Left ventricle myocardium superior (tissue), 1 donor: ENCODE results near the gene CALCOCO1. TPM values are rescaled to one million over a fixed set of nuclear protein-coding genes. Genes with fewer than 3 reads are reported as not detected.
A peak's percentile ranks its signal among the peaks of the same experiment; 100 is the strongest.

Experiments used
- ATAC-seq: fragments of 200-7000 bp; cut with Tn5 transposase; one replicate; pipeline ENCODE4 v1.9.1; 2020; ENCODE audit warnings: mild to moderate bottlenecking, moderate library complexity
- DNase-seq: peaks from one replicate; pipeline ENCODE4 v3.0.0-alpha.2; 2020
- intact Hi-C: fragments of 100-400 bp; cut with micrococcal nuclease; formaldehyde crosslinking; loops from one replicate; pipeline ENCODE4 v1.11.0; 2022
- total RNA-seq: library from RNA; stranded (reverse); fragmentation: NEBNext Ultra II Directional; extraction: Animal tissue kit (Norgen Biotek cat#: 25700); gene quantifications from one replicate; pipeline ENCODE4 v1.2.1, GENCODE V29; 2021
- donor health status: DM: no; HTN: yes; CAD: no; lungs with severe emphysema.

The CALCOCO1 gene
- total RNA-seq, 1 donor from 2014 or later: 210 TPM

- no peak for ATAC-seq
- intact Hi-C loops: no loop called here
- DNase-seq: no peak
Measured at GRCh38 chr12:53754188-53754585, 26.9 kb upstream of the CALCOCO1 start.

GRCh38 chr12:53752621-53753020, 25.4 kb upstream of the CALCOCO1 start:
- ATAC-seq: no peak
- no peak for DNase-seq
- intact Hi-C loops: no loop called here

GRCh38 chr12:53752192-53752601, 24.9 kb upstream of the CALCOCO1 start:
- intact Hi-C loops: no loop called here
- no peak for DNase-seq

DNA sequence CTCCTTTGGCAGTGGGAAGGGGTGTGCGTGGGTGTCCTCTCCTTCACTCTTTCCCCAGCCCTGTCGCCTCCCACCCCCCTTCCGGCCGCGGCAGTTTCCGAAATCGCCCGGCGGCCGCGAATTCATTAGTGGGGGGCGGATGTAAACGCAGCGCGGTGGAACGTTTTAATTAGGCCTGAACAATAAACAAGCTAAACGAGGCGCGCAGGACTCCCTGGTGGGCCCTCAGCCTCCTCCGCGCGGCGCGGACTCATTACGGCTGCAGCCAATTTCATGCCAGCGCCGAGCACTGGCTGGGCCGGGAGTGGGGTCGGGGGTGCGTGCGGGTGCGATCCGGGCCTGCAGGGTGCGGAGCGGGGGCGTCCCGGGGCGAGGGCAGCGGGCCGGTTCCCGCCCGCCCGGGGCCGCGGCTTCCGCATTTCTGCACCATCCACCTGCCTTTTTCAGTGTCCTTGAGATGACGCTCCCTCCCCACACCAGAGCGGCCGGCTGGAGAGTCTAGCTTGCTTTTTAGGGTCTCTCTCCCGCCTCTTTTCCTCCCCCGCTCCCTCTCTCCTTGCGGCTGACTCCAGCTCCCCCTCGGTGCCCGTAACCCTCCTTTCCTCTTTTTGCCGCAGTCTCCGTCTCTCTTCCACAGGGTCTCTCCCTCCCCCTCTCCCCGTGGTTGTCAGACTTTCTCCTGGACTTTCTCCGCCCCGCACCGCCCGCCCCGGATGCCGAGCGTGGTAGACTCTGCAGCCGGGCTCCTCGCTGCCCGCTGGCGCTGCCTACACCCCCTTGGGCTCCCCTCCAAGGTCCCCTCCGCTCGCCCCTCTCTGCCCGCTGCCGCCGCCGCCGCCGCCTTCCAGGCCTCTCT, 24.3 kb upstream of the CALCOCO1 start, which contains the start of gene CISTR:
Gene CISTR, minus strand, starts transcription at position 644 of the 856 bp plus-strand sequence.
- peak; percentile 58 for DNase-seq
- intact Hi-C loops: no loop called here
- peak; percentile 52 for ATAC-seq

More at GRCh38 chr12:53752192-53752601, 24.9 kb upstream of the CALCOCO1 start:
- ATAC-seq: peak; percentile 3

DNA sequence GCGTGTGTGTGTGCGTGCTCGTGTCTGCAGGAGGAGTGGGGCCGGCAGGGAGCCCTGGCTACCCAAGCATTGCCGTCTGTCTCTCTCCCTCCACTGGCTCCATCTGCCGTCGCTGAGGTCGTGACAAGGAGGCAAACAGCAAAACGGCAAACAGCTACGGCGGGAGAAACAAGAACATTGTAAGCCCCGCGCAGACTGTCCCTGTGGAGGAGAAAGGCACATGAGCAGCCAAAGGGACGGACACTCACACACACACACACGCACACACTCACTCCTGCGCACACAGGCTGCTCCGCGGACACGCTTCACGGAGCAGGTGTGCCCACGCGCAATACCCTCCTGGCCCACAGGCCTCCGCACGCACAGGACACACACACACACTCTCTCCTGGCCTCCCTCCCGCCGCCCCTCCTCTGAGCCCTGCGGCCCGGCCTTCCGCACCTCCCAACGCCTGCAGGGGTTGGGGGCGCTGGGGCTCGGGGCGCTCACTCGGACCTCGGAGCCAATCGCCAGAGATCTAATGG, 23.6 kb upstream of the CALCOCO1 start:
- ATAC-seq: peak; percentile 31
- DNase-seq: peak; percentile 55
- intact Hi-C loops: no loop called here

DNA sequence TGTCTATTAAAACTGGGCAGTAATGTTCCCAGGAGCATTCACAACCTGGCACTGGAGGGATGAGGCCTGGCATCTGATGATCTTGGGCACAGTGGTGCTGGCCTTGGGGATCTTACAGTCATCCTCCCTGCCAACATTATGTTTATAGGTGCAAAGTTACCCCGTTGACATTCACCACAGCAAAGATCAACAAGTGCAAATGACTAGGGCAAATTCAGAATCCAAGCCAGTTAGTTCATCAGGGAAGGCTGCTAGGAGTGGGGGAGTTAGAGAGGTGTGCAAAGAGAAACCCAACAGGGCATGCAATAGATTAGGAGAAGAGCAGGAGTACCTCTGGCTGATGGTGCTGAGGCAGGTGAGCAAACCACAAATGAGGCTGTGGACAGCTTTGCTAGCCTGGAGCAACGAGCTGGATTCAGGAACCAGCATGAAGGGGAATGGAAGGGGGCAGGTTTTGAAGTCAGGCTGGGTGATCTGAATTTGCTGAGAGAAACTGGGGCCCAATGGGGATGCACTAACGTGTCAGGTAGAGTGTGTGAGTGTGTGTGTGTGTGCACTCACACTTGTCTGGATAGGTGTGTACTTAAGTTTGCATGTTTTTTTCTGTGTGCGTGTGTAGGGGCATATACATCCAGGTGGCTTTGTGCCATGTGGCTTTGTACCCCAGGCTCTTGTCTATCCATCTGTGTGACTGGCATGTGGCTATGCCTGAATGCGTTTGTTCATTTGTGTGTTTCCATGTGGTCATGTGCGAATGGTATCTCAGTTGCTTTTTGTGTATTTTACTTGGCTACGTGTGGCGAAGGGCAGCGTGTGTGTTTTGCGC, 22.9 kb upstream of the CALCOCO1 start:
- DNase-seq (no peak), ATAC-seq (no peak)
- intact Hi-C loops: no loop called here

GRCh38 chr12:53748072-53748840, 21.0 kb upstream of the CALCOCO1 start:
- intact Hi-C loops: no loop called here
- DNase-seq (no peak), ATAC-seq (no peak)

- ATAC-seq (no peak), DNase-seq (no peak)
- intact Hi-C loops: no loop called here
Measured at GRCh38 chr12:53747095-53747494, 19.8 kb upstream of the CALCOCO1 start.

DNA sequence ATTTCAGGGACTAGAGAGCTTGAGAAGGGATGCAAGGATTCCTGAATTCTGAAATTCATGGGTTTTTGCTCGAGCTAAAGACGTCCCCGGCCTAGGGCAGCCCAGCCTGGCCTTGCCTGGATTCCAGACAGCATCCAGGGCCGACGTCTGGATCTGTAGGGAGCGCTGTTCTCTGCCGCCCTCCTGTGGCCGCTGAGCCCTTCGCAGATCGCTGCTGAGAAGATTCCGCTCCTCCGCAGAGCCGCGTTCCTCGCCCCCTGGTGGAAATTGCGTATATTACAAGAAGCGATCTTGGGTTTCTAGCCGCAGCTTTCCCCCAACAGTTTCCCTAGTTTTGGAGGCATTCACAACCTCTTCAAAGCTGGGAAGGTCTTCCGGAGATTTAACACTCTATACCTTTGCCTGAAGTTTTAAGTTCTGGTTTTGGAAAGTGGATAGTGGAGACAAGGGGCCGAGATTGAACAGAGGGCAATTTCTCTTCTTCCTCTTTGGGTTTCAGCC, 19.4 kb upstream of the CALCOCO1 start:
- intact Hi-C loops: no loop called here
- peak; percentile 86 for ATAC-seq
- peak; percentile 94 for DNase-seq

DNA sequence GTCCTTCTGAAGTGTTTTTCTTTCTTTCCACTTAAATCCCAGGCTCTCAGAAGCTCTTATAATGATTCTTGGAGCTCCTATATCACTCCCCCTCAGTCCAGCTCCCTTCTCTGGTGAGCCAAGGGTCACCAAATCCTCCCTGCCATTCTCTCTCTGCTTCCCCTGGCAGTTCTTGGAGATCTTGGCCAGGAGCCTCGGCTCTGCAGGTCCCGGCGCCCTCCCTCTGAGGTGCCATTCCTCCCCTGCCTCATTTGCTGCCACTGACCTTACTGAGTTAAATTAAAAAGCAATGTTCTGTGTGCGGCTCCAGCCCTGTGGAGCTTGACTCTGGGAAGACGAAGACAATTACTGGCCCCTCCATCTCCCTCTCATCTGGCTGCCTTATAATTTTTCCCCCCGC, 17.5 kb upstream of the CALCOCO1 start:
- no peak for DNase-seq
- intact Hi-C loops: no loop called here

GRCh38 chr12:53744130-53744441, 16.8 kb upstream of the CALCOCO1 start:
- intact Hi-C loops: no loop called here
- no peak for ATAC-seq

More for the DNA sequence above, 17.5 kb upstream of the CALCOCO1 start:
- no peak for ATAC-seq

DNA sequence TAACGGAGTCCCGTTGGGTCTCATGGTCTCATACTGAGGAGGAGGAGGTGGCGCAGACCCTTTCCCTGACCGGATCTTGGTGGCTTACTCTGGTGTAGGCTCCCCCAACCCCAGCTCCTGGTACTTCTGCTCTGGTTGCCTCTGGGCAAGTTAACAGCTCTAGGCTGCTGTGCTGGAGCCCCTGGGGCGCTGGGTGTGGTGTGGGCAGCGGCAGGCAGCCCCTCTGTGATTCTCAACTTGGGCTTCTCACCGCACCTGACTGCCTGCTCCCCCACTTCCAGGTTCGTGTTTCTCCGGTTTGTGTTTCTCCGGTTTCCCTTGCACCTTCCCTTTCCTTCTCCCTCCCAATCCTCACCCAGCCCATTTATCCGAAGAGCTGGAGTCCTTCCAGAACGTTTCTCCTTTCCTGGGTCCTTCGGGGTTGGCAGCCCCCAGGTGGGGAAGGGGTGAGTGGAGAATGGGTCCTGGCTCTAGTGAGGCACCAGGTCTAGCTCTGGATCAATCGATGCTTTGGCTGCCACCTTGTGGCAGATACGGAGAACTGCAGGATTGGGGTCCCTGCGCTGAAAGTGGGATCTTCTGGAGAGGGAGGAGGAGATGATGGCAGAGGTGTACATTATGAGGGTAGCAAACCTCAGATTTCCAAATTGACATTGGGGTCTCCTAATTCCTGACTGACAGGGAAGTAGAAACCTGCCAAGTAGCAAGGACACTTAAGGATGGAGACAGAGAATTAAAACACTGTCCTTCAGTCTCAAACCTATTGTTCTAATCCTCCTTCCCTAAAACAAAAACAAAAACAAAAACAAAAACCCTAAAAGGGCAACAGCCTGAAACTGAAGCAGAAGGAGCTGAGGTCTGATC, 16.2 kb upstream of the CALCOCO1 start:
- DNase-seq (peak; percentile 44), ATAC-seq (peak; percentile 52)
- intact Hi-C loops: no loop called here

More at GRCh38 chr12:53744130-53744441, 16.8 kb upstream of the CALCOCO1 start:
- no peak for DNase-seq

- DNase-seq: no peak
- intact Hi-C loops: loop anchor here (2.0 kb wide), 1 partner anchor 37 kb away; no protein-coding TSS in a partner anchor
- ATAC-seq: no peak
Measured at GRCh38 chr12:53740130-53740491, 12.9 kb upstream of the CALCOCO1 start.

- intact Hi-C loops: loop anchor here (2.0 kb wide), 1 partner anchor 37 kb away; no protein-coding TSS in a partner anchor
Measured at GRCh38 chr12:53739214-53740129, 12.2 kb upstream of the CALCOCO1 start.

DNA sequence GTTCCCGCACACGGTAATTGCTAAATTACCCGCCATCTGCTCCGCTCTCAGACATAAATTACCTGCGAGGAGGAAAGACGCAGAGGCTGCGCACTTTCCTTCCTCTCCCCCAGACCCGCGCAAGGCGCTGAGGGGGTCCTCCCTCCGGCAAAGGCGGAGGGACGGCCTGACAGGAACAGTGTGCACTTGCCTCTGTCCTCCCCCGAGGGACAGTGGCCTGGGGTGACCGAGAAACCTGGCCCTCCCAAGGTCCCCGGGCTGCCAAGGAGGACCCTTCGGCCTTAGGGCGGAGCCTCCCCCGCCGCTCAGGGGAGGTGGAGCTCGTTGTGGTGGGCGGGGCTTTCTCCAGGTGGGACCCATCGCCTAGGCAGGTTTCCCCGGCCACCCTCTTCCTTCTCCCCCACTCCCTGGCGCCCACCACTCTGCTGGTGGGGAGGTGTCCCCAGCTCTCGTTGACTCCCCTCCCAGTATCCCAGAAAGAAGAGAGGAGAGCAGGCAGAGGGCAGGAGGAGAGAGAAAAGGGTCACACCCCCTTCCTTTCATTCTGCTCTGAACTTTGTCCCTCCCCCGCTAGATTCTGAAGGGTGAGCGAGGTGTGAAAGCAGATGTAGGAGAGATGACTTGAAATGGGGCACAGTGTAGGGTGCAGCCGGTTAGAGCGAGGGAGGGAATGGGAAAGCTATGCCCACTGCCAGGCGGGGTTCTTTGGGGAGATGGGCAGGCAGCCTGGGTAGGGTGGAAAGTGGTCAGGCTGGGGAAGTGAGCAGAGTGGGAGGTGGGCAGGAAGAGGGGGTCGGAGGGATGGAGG, 11.4 kb upstream of the CALCOCO1 start:
- ATAC-seq: no peak
- intact Hi-C loops: no loop called here
- no peak for DNase-seq

More at GRCh38 chr12:53739214-53740129, 12.2 kb upstream of the CALCOCO1 start:
- ATAC-seq (no peak), DNase-seq (peak; percentile 38)

GRCh38 chr12:53737951-53738405, 10.7 kb upstream of the CALCOCO1 start:
- DNase-seq (no peak), ATAC-seq (no peak)
- intact Hi-C loops: no loop called here
